ENCODE measurements around the gene CIC. TPM values are rescaled to one million over a fixed set of nuclear protein-coding genes. Genes with fewer than 3 reads are reported as not detected.
"Not testable (repeated sequence)": the region's sequence is repeated elsewhere in the genome, so short reads cannot be mapped to it uniquely, and the experiment has no call there.

Gene CIC
- total RNA-seq, 1 donor from 2014 or later: 93.4 TPM

GRCh38 chr19:42255766-42256745, 13.0 kb upstream of the CIC start:
- DNase-seq (ENCODE audit: low spot score): no peak

- DNase-seq (ENCODE audit: low spot score): not testable (repeated sequence)
These were observed 11.2 kb upstream of the CIC start for GRCh38 chr19:42257842-42258241.

GRCh38 chr19:42261763-42262162, 7.3 kb upstream of the CIC start:
- no peak for DNase-seq (ENCODE audit: low spot score)

- not testable (repeated sequence) for DNase-seq (ENCODE audit: low spot score)
These were observed 2.9 kb upstream of the CIC start for GRCh38 chr19:42266105-42266504.

GRCh38 chr19:42266928-42267603, 2.0 kb upstream of the CIC start:
- DNase-seq (ENCODE audit: low spot score): not testable (repeated sequence)

- no peak for DNase-seq (ENCODE audit: low spot score)
These were observed 1.4 kb upstream of the CIC start for GRCh38 chr19:42267644-42268141.

GRCh38 chr19:42268142-42268703, 829 bp upstream of the CIC start:
- DNase-seq (ENCODE audit: low spot score): peak; percentile 100

GRCh38 chr19:42269478-42270345, 660 bp downstream of the CIC start:
- no peak for DNase-seq (ENCODE audit: low spot score)

GRCh38 chr19:42270346-42271044, 1.4 kb downstream of the CIC start:
- DNase-seq (ENCODE audit: low spot score): no peak

GRCh38 chr19:42271045-42271419, 2.0 kb downstream of the CIC start:
- DNase-seq (ENCODE audit: low spot score): no peak

- no peak for DNase-seq (ENCODE audit: low spot score)
These were observed 2.9 kb downstream of the CIC start for GRCh38 chr19:42271861-42272534.

GRCh38 chr19:42272535-42272897, 3.5 kb downstream of the CIC start:
- DNase-seq (ENCODE audit: low spot score): no peak

- DNase-seq (ENCODE audit: low spot score): no peak
These were observed 3.9 kb downstream of the CIC start for GRCh38 chr19:42272989-42273406.

GRCh38 chr19:42273407-42274064, 4.5 kb downstream of the CIC start:
- DNase-seq (ENCODE audit: low spot score): no peak

GRCh38 chr19:42274065-42274682, 5.1 kb downstream of the CIC start:
- DNase-seq (ENCODE audit: low spot score): no peak

GRCh38 chr19:42275103-42275502, 6.1 kb downstream of the CIC start:
- DNase-seq (ENCODE audit: low spot score): no peak

GRCh38 chr19:42275517-42275916, 6.5 kb downstream of the CIC start:
- DNase-seq (ENCODE audit: low spot score): no peak

GRCh38 chr19:42276284-42276683, 7.2 kb downstream of the CIC start:
- DNase-seq (ENCODE audit: low spot score): no peak

GRCh38 chr19:42276821-42277220, 7.8 kb downstream of the CIC start:
- no peak for DNase-seq (ENCODE audit: low spot score)

All from mucosa of gallbladder (tissue), 1 donor.